Iris pigment epithelial cell (primary cell): Measurements from ENCODE around the gene DOCK1.

Experiments used
- DNase-seq: peaks from one replicate; pipeline ENCODE4 v3.0.0-alpha.2; 2011; ENCODE audit warnings: low read depth

The DOCK1 gene

DNA sequence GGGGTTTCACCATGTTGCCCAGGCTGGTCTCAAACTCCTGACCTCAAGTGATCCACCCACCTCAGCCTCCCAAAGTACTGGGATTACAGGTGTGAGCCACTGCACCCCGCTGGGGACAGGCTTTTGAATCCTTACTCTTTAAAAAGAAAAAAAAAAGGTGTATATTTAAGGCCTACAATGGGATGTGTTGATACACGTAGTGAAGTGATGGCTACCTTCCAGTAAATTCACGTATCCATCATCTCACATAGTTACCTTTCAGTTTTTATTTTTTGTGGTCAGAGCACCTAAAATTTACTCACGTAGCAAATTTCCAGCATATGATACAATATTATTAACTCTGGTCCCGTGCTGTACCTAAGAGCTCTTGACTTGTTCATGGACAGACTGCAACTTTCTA lies 410.7 kb downstream of the DOCK1 start:
- DNase-seq, result no peak

- no peak for DNase-seq
Measured at GRCh38 chr10:127318396-127318795, 413.2 kb downstream of the DOCK1 start.

DNA sequence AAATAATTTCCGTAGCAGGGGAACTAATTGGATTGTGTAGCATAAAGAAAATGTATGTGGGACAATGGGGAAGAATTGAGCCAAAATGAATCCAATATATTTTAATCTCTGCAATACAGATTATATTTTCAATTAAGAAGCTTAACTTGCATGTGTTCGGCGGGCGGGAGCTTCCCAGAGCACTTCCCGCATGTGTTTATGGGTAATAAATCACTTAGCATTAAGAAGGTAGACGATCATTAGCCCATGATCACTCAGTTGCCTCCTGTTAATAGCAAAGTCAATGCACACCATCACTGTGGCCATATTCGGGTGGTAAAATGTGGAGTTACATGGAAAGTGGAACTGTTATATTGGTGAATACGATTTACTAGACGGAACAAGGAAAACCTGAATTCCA lies 414.0 kb downstream of the DOCK1 start:
- DNase-seq, result no peak

GRCh38 chr10:127319691-127320090 lies 414.5 kb downstream of the DOCK1 start:
- DNase-seq, result no peak

GRCh38 chr10:127320176-127320575 lies 414.9 kb downstream of the DOCK1 start:
- DNase-seq, result no peak

- DNase-seq, result no peak
Measured at GRCh38 chr10:127322286-127322685, 417.1 kb downstream of the DOCK1 start.

- DNase-seq, result no peak
Measured at GRCh38 chr10:127325506-127325905, 420.3 kb downstream of the DOCK1 start.

DNA sequence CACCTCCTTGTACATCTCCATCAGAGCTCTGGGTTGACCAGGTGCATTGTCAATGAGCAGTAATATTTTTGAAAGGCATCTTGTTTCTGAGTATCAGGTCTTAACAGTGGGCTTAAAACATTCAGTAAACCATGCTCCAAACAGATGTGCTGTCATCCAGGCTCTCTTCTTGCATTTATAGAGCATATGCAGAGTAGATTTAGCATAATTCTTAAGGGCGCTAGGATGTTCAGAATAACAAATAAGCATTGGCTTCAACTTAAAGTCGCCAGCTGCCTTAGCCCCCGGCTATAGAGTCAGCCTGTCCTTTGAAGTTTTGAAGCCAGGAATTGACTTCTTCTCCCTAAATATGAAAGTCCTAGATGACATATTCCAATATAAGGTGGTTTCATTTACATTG lies 421.7 kb downstream of the DOCK1 start:
- DNase-seq, result no peak

GRCh38 chr10:127331696-127332095 lies 426.5 kb downstream of the DOCK1 start:
- DNase-seq, result no peak

DNA sequence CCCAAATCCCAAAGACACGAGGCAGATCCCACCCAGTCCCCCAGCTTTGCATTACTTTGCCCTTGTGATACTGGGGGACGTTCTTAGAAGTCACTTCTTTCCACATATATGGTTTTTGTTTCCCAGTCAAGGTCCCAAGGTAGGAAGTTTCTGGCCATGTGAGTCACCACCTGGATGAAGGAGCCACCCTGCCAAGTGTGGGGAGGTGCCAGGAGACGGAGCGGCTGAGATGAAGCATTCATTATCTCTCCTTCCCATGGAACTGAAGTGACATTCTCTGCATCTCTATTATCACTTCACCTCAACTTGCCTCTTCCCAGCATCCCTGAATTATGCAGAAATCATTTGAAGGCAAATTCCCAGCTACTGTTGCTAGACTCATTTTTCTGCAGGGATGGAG lies 427.4 kb downstream of the DOCK1 start:
- DNase-seq, result no peak

- DNase-seq, result no peak
Measured at GRCh38 chr10:127337801-127338200, 432.6 kb downstream of the DOCK1 start.

- peak; percentile 12 for DNase-seq
Measured at GRCh38 chr10:127338399-127339110, 433.3 kb downstream of the DOCK1 start.

DNA sequence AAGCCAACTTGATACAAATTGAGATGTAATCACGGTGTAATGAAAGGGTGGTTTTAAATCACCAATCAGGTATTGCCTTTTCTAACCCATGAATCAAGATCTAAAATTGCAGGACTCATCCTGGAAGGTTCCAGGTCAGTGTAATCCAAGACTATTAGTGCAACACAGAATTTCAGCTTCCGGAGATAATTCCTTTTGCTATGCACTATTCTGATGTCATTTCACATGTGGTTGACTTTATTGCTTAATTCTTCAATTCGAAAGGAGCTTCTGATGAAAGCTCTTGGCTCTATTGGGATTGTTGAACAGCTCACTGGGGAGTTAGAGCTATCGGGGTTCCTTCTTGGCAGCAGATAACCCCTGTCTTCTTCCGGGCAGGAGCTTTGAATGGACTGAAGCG lies 438.6 kb downstream of the DOCK1 start:
- DNase-seq, result peak; percentile 10

DNA sequence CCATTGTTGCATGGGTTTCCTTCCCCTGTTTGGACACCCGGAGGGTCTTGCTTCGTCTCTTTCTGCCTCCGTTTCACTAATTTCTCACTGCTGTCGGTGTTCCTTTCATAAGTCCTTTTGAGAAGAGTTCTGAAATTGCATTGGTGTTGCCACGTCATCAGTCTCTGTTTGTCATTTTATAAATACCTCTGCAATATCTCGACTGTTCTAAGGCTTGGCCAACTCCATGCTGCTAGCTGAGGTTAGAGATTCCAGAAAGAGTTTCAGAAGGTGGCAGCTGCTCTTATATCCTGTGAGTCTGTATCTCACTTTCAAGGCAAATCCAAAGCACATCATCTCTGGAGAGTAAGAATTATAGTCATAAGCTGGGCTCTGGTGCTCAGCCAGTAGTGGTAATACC lies 439.1 kb downstream of the DOCK1 start:
- DNase-seq, result no peak

DNA sequence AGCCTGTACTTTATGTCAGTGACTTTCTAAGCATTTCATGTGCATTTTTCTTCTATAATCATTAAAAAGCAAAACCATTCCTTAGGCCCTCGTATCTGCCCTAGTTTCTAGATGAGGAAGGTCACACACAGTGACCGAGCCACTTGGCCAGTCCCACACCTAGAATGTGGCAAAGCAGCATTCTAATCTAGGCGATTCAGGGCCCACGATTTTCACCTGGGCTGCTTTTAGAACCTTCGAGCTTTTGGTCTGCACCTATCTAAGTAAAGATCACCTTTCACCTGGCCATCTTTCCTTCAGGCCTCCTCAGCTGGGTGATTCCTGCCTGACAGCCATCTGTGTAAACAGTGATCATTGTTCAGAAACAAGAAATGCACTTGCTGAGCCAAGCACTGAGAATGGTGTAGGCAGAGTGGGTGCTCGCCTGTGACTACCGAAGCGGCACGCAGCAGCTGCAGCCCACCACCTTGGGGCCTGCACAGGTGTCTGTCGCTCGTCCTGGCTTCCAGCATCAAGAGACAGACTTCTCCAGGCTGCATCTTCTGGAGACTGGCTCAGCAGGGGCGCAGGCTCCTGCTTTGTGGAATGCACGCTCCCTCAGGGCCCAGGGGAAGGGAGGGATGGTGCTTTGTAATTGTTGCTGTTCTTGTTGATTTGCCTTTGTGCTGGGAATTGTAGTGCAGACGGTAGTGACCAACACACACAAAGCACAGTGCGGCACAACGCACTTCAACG lies 440.2 kb downstream of the DOCK1 start:
- DNase-seq, result no peak

GRCh38 chr10:127346604-127347003 lies 441.4 kb downstream of the DOCK1 start:
- no peak for DNase-seq

- no peak for DNase-seq
Measured at GRCh38 chr10:127347202-127347959, 442.2 kb downstream of the DOCK1 start.

DNA sequence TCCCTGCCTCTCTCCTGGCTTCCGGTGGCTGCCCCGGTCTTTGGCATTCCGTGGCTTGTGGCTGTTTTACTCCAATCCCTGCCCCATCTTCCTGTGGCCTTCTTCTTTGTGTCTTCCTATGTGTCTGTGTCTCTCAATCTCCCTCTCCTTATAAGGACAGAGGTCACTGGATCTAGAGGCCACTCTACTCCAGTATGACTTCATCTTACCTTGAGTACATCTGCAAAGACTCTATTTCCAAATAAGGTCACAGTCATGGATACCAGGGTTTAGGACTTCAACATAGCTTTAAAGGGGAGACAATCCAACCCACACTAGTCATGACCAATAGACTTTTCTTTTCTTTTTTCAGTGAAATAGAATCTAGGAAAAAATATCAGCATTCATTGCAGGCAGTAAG lies 444.5 kb downstream of the DOCK1 start:
- DNase-seq, result peak; percentile 29

DNA sequence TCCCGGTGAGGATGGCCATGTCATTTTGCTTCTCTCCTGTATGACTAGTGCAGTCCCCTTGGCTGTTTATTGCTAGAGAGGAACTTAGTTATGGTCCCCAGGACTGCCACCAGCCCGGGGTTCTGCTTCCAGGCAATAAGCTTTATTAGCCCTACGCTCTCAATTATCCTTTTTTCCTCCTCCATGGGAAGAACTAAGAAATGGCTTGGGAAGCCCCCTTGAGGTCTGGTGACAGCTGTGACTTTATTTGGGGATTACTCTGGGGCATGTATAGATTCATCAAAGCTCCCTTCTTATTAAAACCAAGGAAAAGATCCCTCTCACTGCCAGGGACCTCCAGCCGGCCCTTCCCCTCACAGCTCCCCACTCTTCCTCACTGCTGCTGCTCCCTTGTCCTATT lies 446.3 kb downstream of the DOCK1 start:
- no peak for DNase-seq

DNA sequence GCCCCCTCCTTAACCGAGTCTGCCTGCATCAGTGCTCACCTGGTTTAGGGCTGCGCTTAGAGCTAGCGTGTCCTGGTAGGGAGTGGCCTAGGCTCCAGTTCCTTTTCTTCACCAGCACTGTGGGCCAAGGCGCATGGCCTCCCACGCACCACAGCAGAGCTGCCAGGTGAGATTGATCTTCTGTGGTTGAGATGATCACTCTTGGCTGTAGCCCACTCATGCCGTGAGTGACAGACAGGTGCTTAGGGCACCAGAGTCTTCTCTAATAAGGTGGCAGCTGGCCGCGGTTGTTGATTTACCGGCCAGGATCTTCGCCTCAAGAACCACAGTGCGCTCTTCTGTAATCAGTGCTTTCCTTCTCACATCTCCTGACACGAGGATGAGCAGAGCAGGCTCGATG lies 448.3 kb downstream of the DOCK1 start:
- no peak for DNase-seq

- DNase-seq, result peak; percentile 29
Measured at GRCh38 chr10:127354255-127354654, 449.0 kb downstream of the DOCK1 start.

GRCh38 chr10:127354992-127355391 lies 449.8 kb downstream of the DOCK1 start:
- DNase-seq, result no peak

DNA sequence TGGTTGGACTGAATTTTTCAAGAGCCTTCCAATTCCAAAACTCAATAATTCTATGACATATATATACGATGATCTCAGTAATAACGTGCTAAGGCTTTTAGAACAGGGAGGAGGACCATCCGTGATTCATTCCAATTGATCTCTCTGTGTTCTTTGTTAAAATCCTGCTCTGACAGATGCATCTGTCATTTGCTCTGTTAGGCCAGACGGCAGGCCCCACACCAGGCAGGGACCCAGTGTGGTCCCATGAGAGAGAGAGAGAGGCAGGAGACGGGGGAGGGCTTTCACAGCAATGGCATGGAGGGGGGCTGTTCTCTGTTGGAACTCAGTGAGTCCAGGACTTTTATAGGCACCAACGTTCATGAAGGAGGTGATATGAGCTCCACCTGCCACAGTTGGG lies 451.1 kb downstream of the DOCK1 start:
- no peak for DNase-seq
